Stimulated activated CD8-positive, alpha-beta memory T cell treated with anti-CD3 and anti-CD28 coated beads, Interleukin-7, amount 100 ng/mL, for 24 hours (primary cell): ENCODE results near the gene PAX4.
A peak's percentile ranks its signal among the peaks of the same experiment; 100 is the strongest.

Experiments used
- DNase-seq: peaks from one replicate; pipeline ENCODE4 v3.0.0-alpha.2; 2020; ENCODE audit warnings: low read depth

The PAX4 gene, protein sequence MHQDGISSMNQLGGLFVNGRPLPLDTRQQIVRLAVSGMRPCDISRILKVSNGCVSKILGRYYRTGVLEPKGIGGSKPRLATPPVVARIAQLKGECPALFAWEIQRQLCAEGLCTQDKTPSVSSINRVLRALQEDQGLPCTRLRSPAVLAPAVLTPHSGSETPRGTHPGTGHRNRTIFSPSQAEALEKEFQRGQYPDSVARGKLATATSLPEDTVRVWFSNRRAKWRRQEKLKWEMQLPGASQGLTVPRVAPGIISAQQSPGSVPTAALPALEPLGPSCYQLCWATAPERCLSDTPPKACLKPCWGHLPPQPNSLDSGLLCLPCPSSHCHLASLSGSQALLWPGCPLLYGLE

GRCh38 chr7:127618042-127618441 is at the start of gene PAX4:
TSS of gene PAX4 (minus strand) at chr7:127618142. CDS start at chr7:127615928, 2,214 bp downstream.
- DNase-seq = no peak

DNA sequence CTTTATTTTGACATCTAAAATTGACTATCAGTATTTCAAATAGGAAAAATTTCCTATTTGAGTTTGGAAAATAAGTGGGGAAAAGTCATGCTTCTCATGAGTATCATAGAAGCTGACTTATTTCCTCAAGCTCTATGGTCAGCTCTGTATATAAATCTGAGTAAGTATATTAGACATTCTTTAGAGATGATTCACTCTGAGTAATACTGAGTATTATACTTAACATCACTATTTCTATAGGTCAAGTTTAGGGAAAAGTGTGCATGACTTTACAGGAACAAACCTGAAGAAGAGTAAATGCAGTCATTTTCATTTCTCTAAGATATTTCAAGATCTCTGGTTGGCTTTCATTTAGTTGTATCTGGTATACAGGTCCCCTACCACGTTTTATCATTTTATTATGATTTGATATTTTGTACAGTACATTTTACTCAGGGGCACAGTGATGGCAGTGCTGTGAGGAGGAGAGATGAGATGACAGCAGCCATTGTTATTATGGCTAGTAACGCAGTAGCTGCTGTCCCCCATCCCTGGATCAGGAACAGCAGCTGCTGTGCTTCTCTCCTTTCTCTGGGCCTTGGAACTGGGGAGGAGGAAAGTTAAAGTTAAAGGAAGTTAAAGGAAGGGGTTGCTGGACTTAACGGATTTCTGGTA is 49.2 kb upstream of the PAX4 start:
- DNase-seq = no peak

DNA sequence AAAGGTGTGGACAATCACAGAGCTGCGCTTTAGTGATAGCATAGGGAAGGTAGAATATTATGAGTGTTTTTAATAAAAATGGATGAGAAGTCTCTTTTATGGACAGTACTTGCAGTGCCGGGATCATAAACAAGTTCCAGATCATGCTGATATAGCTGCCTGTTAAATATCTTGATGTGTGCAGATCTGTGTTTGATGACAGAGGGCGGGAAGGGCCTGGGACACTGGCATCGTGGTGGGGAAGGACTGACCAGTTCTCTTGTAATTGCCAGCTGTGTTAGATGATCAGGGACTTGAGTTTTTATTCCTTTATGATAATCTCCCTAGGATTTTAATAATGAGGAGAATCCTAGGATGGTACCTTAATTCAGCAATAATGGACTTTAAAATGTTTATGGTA is 48.7 kb upstream of the PAX4 start:
- DNase-seq = no peak

- DNase-seq = no peak
Observed at GRCh38 chr7:127665922-127666321, 48.0 kb upstream of the PAX4 start.

- no peak for DNase-seq
Observed at GRCh38 chr7:127658970-127659630, 41.2 kb upstream of the PAX4 start.

- DNase-seq = no peak
Observed at GRCh38 chr7:127657500-127657899, 39.6 kb upstream of the PAX4 start.

DNA sequence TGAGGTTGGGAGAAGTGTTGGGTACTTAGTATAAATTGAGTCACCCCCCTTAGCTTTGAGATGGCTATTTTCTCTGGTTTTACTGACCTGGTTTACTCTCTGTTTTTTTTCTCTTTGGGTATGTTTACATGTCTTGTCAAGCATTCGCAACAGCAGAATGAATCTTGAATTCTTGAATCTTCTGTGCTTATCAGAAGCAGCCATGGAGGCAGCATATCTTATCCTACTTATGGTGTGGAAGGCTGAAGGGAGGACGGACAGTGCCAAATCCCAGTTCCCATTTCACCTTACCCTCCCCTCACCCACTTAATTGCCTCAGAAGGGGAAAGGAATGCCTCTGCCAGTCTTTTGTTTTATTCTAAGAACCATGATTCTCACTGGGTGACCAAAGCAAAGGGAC is 37.8 kb upstream of the PAX4 start:
- DNase-seq = no peak

GRCh38 chr7:127654404-127655394 is 36.8 kb upstream of the PAX4 start:
- no peak for DNase-seq

GRCh38 chr7:127653396-127653795 is 35.5 kb upstream of the PAX4 start:
- no peak for DNase-seq

GRCh38 chr7:127652333-127653248 is 34.6 kb upstream of the PAX4 start:
- no peak for DNase-seq

DNA sequence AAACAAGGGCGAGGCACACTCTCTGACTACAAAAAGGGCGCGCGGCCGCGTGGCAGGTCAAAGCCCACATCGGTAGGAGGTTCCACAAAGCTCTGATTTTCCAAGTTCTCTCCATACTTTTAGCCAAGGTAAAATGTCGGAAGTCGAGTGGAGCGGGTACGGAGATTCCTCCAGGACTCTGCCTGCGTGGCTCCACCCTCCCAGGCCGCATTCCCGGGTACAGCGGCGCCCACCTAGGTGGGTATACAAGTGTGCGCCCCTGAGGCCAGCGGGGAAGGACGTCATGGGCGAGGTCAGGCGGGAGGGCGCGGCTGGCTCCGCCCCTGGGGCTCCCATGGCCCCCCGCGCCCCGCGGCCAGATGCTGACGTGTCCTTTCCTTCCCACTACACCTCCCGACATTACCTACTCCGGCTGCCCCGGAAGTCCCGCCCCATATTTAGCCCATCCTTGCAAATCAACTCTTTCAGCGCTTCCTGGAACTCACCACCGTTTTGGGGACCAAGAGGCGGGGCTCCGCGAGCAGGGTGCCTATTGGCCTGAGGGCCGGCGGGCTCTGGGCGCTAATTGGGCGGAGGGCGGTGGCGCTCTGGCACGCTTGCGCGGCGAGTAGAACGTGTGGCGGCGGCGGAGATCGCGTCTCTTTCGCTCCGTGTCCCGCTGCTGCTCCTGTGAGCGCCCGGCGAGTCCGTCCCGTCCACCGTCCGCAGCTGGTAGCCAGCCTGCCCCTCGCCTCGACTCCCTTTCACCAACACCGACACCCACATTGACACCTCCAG is 33.8 kb upstream of the PAX4 start, which contains the start of gene SND1:
Gene SND1 (plus strand): TSS at position 639 of the 777 bp plus-strand sequence. CDS start 180 bp downstream, outside the sequence.
- DNase-seq = peak; percentile 97

DNA sequence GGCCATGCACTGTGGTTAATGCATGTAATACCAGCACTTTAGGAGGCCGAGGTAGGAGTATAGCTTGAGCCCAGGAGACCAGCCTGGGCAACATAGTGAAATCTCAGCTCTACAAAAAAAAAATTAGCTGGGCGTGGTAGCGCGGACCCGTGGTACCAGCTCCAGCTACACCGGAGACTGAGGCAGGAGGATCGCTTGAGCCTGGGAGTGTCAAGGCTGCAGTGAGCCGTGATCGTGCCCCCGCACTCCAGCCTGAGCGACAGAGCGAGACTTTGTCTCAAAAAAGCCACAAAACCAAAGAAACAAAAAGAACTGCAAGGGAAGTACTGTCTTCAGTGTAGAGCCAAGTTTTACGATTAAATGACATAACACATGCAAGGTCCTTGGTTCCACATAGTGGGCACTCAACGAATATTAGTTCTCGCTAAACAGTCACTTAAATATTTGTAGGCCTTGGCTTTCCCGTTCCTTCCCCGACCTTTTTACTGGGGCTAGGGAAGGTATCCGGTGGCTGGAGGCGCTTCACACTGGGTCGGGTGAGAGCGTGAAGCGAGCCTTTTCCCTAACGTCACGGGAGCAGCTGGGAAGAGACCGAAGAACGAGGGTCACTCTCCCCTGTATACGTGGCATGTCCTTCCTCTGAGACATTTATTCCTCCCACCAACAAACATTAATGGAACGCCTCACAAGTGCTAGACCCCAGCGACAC is 33.1 kb upstream of the PAX4 start:
- DNase-seq = no peak

- DNase-seq = no peak
Observed at GRCh38 chr7:127648986-127649385, 31.0 kb upstream of the PAX4 start.

- no peak for DNase-seq
Observed at GRCh38 chr7:127647636-127648035, 29.7 kb upstream of the PAX4 start.

- no peak for DNase-seq
Observed at GRCh38 chr7:127644484-127644883, 26.5 kb upstream of the PAX4 start.

GRCh38 chr7:127638197-127638596 is 20.3 kb upstream of the PAX4 start:
- no peak for DNase-seq

- no peak for DNase-seq
Observed at GRCh38 chr7:127635659-127636285, 17.8 kb upstream of the PAX4 start.

- DNase-seq = no peak
Observed at GRCh38 chr7:127632276-127632910, 14.5 kb upstream of the PAX4 start.
